ENCODE results near the gene TPM2. TPM values are rescaled to one million over a fixed set of nuclear protein-coding genes. Genes with fewer than 3 reads are reported as not detected.

The TPM2 gene
- total RNA-seq, 4 donors from 2014 or later = 7,572 to 13,568 (median 12,084) TPM

GRCh38 chr9:35736201-35736633, 46.5 kb upstream of the TPM2 start:
- Histone ChIP-seq H3K4me3 (no peak overlapping the region), H3K27ac (peak overlapping the region in 3 of 4 donors; percentile 45 to 98 (median 59)), H3K27me3 (no peaks in the 10 kb centered on the region), H3K9me3 (no peaks in the 10 kb centered on the region), H3K4me1 (peaks cover 0 to 35% (median 8%) of the 10 kb centered on the region in 3 donors), H3K36me3 (peaks cover 0 to 74% of the 10 kb centered on the region in 2 donors)
- 0% methylated on average over 2 of the region's 5 CpGs; no CpG with 5 or more reads in 1 of the 2 donors for WGBS, 2 donors (ENCODE audit: low coverage in 1 of 2)
- ATAC-seq = no peak
- TF ChIP-seq POLR2AphosphoS5 (IDR thresholded peaks at IDR 0.05) = no peak
- no peak for TF ChIP-seq EP300 (IDR thresholded peaks at IDR 0.05)
- peak in 3 of 4 experiments; percentile 73 to 83 (median 82) for TF ChIP-seq CTCF (IDR thresholded peaks at IDR 0.05)

GRCh38 chr9:35734096-35734495, 44.4 kb upstream of the TPM2 start:
- WGBS, 2 donors (ENCODE audit: low coverage in 1 of 2) = 94% methylated on average over 2 of the region's 3 CpGs; no CpG with 5 or more reads in 1 of the 2 donors
- H3K36me3 ChIP-seq = peaks cover 0 to 53% of the 10 kb centered on the region in 2 donors
- no peak for ATAC-seq
- no peak for TF ChIP-seq POLR2A (IDR thresholded peaks at IDR 0.05)
- TF ChIP-seq CTCF (IDR thresholded peaks at IDR 0.05) = no peak
- no peak for TF ChIP-seq POLR2AphosphoS5 (IDR thresholded peaks at IDR 0.05)
- TF ChIP-seq EP300 (IDR thresholded peaks at IDR 0.05) = no peak
- no peaks in the 10 kb centered on the region for H3K27me3 ChIP-seq
- no peak overlapping the region for H3K4me3 ChIP-seq
- no peaks in the 10 kb centered on the region for H3K9me3 ChIP-seq
- H3K27ac ChIP-seq = peak overlapping the region in 3 of 4 donors; percentile 97 to 100 (median 98)
- peaks cover 0 to 56% (median 18%) of the 10 kb centered on the region in 3 donors for H3K4me1 ChIP-seq

GRCh38 chr9:35732800-35733541, 43.2 kb upstream of the TPM2 start:
- no peaks in the 10 kb centered on the region for H3K27me3 ChIP-seq
- H3K27ac ChIP-seq = peak overlapping the region; percentile 97 to 100 (median 98)
- no peaks in the 10 kb centered on the region for H3K9me3 ChIP-seq
- TF ChIP-seq POLR2AphosphoS5 (IDR thresholded peaks at IDR 0.05) (peak; percentile 11), CTCF (IDR thresholded peaks at IDR 0.05) (no peak)
- peaks cover 0 to 42% of the 10 kb centered on the region in 2 donors for H3K36me3 ChIP-seq
- ATAC-seq = no peak
- WGBS, 2 donors (ENCODE audit: low coverage in 1 of 2) = 0% methylated on average over 2 to 3 of the region's 14 CpGs
- peaks cover 0 to 67% (median 24%) of the 10 kb centered on the region in 3 donors for H3K4me1 ChIP-seq
- H3K4me3 ChIP-seq = peak overlapping the region; percentile 79 to 85

- Histone ChIP-seq H3K4me3 (peak within 1 kb of the TSS; percentile 79 to 85), H3K27ac (peak within 1 kb of the TSS; percentile 97 to 100 (median 98)), H3K36me3 (peaks cover 0 to 35% of the 10 kb centered on the region in 2 donors), H3K27me3 (no peaks in the 10 kb centered on the region), H3K4me1 (peaks cover 0 to 74% (median 24%) of the 10 kb centered on the region in 3 donors), H3K9me3 (no peaks in the 10 kb centered on the region)
- no peak for TF ChIP-seq EP300 (IDR thresholded peaks at IDR 0.05)
- TF ChIP-seq CTCF (IDR thresholded peaks at IDR 0.05) = peak in 1 of 4 experiments; percentile 14
- TF ChIP-seq POLR2AphosphoS5 (IDR thresholded peaks at IDR 0.05) = peak; percentile 92
- peak; percentile 28 to 36 for TF ChIP-seq POLR2A (IDR thresholded peaks at IDR 0.05)
- no CpG with 5 or more reads among the region's 49 CpGs for WGBS, 2 donors (ENCODE audit: low coverage in 1 of 2)
- ATAC-seq = peak; percentile 89
These were observed 42.6 kb upstream of the TPM2 start, which contains the start of the genes CREB3 and TLN1 for GRCh38 chr9:35732185-35732799. Gene CREB3, plus strand, starts transcription at chr9:35732666. Its CDS starts 107 bp downstream, at chr9:35732773. Gene TLN1, minus strand, starts transcription at chr9:35732195. Its CDS starts 6,501 bp downstream, at chr9:35725694.

Data from gastroesophageal sphincter (tissue), 4 donors.